Urinary bladder (tissue), 4 donors: ENCODE results near the gene GPRIN3. TPM values are rescaled to one million over a fixed set of nuclear protein-coding genes. Genes with fewer than 3 reads are reported as not detected.
A peak's percentile ranks its signal among the peaks of the same experiment; 100 is the strongest.

Experiments used
- DNase-seq: peaks from one replicate; pipeline ENCODE4 v3.0.0-alpha.2; 2015; ENCODE audit errors: extremely low spot score
- H3K27ac ChIP-seq: one replicate; pipeline ENCODE4 v1.5.1; 2013; ENCODE audit warnings: low read depth, mild to moderate bottlenecking, moderate library complexity
- H3K36me3 ChIP-seq: one replicate; pipeline ENCODE4 v1.6.1; 2013; ENCODE audit warnings: mild to moderate bottlenecking, moderate library complexity; ENCODE audit not compliant: insufficient read depth
- H3K4me1 ChIP-seq: one replicate; pipeline ENCODE4 v1.6.1; 2013; ENCODE audit warnings: mild to moderate bottlenecking, moderate library complexity; ENCODE audit not compliant: insufficient read depth
- H3K4me3 ChIP-seq: one replicate; pipeline ENCODE4 v1.5.1; 2013; ENCODE audit warnings: low read depth, low read length
- WGBS: extraction: QIAGEN DNeasy Blood & Tissue Kit; methylation state at CpG from one replicate; pipeline ENCODE4 v1.1.7; 2013; 5-methylcytosine and 5-hydroxymethylcytosine counted together
- polyA plus RNA-seq: library from polyadenylated mRNA; stranded (reverse); fragments of 200-250 nt; gene quantifications from one replicate; pipeline ENCODE4 v1.2.3, GENCODE V29; 2013
- total RNA-seq: library from RNA; depleted of rRNA; stranded (reverse); fragments of >200 nt; gene quantifications from one replicate; pipeline ENCODE4 v1.2.3, GENCODE V29; 2014
- donor health status: healthy with polysubstance abuse.
- donor health status: healthy.

Gene GPRIN3
- total and polyA plus RNA-seq, 2 donors, result 0.66 to 7.2 TPM

DNA sequence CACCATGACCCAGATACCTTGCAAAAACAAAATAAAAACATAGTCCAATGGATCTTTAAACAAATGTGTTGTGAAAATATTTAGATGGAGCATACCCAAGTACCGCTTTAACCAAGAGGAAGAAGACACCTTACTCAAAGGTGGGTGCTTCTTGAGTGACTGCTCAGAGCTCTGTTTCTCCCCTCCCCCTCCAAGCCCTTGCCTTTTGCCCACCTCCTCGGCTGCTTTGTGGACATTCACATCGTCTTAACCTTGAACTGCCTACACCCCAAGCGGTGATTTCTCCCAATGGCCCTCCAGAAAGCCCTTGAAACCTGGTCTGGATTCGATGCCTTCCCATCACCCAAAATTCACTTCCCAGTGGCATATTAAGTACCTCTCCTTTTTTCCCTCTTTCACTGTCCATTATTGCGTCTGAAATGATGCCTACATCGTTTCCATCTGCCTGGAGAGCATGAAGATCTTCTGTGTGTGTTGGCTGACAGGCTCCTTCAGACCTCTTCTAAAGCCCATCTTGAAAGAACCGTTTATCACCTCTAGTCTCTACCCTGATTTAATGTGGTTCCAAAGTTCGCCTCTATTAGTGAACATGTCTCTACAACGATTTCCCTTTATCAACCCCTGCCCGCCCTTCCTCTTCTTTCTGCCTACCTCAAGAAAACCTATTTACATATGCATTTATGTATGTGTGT lies 968 bp downstream of the GPRIN3 start:
- DNase-seq, result no peak
- H3K36me3 ChIP-seq, result no peaks in the 10 kb centered on the region
- H3K4me1 ChIP-seq, result no peaks in the 10 kb centered on the region
- H3K27ac ChIP-seq, result no peak overlapping the region
- H3K4me3 ChIP-seq, result peak overlapping the region; percentile 0
- WGBS, result 69% methylated on average over 11 of the region's 11 CpGs

DNA sequence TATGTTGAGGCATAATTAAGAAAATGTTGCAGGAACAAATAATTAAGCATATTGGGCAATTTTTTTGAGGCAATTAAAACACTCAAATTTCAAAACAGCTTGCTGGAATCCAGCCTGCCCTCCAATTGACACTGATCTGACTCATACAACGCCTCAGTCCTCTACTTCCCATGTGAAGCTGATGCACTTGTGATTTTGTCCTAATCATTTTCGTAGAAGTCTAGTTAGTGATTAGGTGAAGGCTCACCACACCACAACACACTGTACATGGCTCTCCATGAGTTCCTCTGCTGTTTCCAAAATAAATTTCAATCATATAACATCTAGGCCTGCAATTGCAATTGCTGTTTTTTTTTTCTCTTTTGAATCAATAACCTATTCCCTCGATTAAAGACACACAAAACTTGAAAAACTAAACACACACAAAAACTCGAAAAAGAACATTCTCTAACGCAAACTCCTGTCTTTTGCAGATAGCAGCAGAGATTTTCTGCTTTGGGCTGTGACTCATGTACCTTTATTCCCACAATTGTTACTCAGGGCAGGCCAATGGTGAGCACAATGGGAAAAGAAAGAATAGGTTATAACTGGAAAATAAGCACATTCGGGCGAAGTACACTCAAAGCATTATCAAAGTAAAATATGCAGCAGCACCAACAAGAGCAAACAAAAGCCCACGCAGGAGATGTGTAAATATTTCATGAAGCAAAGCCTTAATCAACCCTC lies 1.7 kb downstream of the GPRIN3 start:
- WGBS, result 80% methylated on average over 8 of the region's 8 CpGs
- DNase-seq, result no peak
- Histone ChIP-seq H3K36me3 (no peaks in the 10 kb centered on the region), H3K27ac (no peak overlapping the region), H3K4me3 (no peak overlapping the region), H3K4me1 (no peaks in the 10 kb centered on the region)

- DNase-seq, result no peak
- H3K4me3 ChIP-seq, result no peak overlapping the region
- no peaks in the 10 kb centered on the region for H3K36me3 ChIP-seq
- 85% methylated on average over 3 of the region's 3 CpGs for WGBS
- no peaks in the 10 kb centered on the region for H3K4me1 ChIP-seq
- H3K27ac ChIP-seq, result no peak overlapping the region
These were observed 2.6 kb downstream of the GPRIN3 start for GRCh38 chr4:89305028-89305427.

DNA sequence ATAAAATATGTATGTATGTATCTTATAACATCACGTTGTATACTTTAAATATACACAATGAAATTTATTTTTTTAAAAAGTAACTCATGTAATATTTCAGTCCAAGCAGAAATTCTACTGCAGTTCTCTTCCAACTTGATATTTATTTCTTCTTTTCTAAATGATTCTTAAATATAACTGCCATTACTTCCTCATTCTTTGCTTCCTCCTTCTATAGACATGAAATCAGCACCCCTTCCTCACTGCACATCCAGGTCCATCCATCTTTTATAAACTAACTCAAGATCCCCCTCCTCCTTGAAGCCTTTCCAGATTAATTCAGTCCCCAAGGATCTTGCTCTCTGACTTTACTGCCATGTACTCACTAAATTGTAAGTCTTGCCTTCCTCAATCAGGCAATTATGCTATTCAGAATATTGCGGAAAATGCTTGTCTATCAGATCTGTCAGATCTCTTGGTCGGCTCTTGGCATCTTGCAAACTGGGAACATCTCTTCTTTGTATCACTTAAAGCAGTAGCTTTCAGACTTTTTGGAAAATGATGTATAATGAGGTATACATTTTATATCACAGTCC lies 3.7 kb downstream of the GPRIN3 start:
- H3K27ac ChIP-seq, result no peak overlapping the region
- no peaks in the 10 kb centered on the region for H3K4me1 ChIP-seq
- H3K36me3 ChIP-seq, result no peaks in the 10 kb centered on the region
- 82% methylated on average over 3 of the region's 3 CpGs for WGBS
- no peak for DNase-seq
- H3K4me3 ChIP-seq, result no peak overlapping the region

- H3K4me3 ChIP-seq, result no peak overlapping the region
These were observed 4.4 kb downstream of the GPRIN3 start for GRCh38 chr4:89303177-89303576.

DNA sequence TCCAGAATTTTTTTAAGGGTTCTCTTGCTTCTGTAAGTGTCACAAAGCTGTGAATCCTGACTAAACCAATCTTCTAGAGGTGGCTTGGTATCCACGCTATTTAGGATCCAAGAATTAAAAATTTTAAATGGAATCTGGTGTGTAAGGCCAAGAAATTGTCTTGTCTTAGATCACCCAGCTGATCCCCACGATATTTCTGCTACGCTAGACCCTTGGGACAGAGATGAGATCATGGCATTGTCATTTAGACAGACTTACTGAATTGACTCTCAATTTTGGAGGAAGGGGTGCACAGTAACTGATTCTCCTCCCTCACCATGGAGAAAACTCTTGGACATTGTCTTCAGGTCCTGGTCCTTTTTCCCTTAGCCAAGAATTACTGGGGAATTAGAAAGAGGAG lies 5.7 kb downstream of the GPRIN3 start:
- Histone ChIP-seq H3K27ac (no peak overlapping the region), H3K4me3 (no peak overlapping the region), H3K36me3 (no peaks in the 10 kb centered on the region), H3K4me1 (no peaks in the 10 kb centered on the region)
- 68% methylated on average over 3 of the region's 3 CpGs for WGBS
- DNase-seq, result no peak

More at GRCh38 chr4:89303177-89303576, 4.4 kb downstream of the GPRIN3 start:
- DNase-seq, result no peak
- Histone ChIP-seq H3K36me3 (no peaks in the 10 kb centered on the region), H3K4me1 (no peaks in the 10 kb centered on the region), H3K27ac (no peak overlapping the region)
- 77% methylated on average over 7 of the region's 7 CpGs for WGBS

GRCh38 chr4:89301003-89301402 lies 6.6 kb downstream of the GPRIN3 start:
- 91% methylated on average over 1 of the region's 1 CpG for WGBS
- no peak overlapping the region for H3K4me3 ChIP-seq
- no peak for DNase-seq
- no peaks in the 10 kb centered on the region for H3K36me3 ChIP-seq
- no peaks in the 10 kb centered on the region for H3K4me1 ChIP-seq
- H3K27ac ChIP-seq, result no peak overlapping the region

GRCh38 chr4:89300499-89300898 lies 7.1 kb downstream of the GPRIN3 start:
- H3K36me3 ChIP-seq, result no peaks in the 10 kb centered on the region
- H3K4me1 ChIP-seq, result no peaks in the 10 kb centered on the region
- no peak overlapping the region for H3K27ac ChIP-seq
- H3K4me3 ChIP-seq, result no peak overlapping the region
- no peak for DNase-seq
- 86% methylated on average over 1 of the region's 1 CpG for WGBS

GRCh38 chr4:89300060-89300459 lies 7.5 kb downstream of the GPRIN3 start:
- H3K4me1 ChIP-seq, result no peaks in the 10 kb centered on the region
- no peak overlapping the region for H3K27ac ChIP-seq
- DNase-seq, result no peak
- H3K4me3 ChIP-seq, result no peak overlapping the region
- 74% methylated on average over 2 of the region's 2 CpGs for WGBS
- no peaks in the 10 kb centered on the region for H3K36me3 ChIP-seq

GRCh38 chr4:89299153-89299791 lies 8.3 kb downstream of the GPRIN3 start:
- no peak overlapping the region for H3K4me3 ChIP-seq
- DNase-seq, result no peak

DNA sequence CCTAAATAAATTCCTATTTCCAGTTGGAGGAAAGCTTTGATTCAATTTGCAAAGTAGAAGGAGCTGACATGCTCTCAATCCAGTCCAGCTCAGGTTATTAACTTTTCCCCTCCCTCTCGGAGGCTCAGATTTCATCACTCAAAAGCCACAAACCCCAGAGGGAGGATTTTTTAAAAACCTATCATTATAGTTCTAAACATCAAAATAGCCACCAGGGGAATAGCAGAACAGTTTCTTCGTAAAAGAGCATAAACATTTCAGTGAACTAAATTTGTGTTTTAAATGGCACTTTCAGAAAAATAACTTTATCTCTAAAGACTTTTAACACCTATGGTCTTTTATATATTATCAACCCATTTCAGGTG lies 8.8 kb downstream of the GPRIN3 start:
- Histone ChIP-seq H3K4me1 (no peaks in the 10 kb centered on the region), H3K36me3 (no peaks in the 10 kb centered on the region), H3K4me3 (no peak overlapping the region), H3K27ac (no peak overlapping the region)
- DNase-seq, result no peak
- 31% methylated on average over 2 of the region's 2 CpGs for WGBS

More at GRCh38 chr4:89299153-89299791, 8.3 kb downstream of the GPRIN3 start:
- whole genome bisulfite sequencing, result 59% methylated on average over 10 of the region's 10 CpGs
- Histone ChIP-seq H3K36me3 (no peaks in the 10 kb centered on the region), H3K4me1 (no peaks in the 10 kb centered on the region), H3K27ac (no peak overlapping the region)

DNA sequence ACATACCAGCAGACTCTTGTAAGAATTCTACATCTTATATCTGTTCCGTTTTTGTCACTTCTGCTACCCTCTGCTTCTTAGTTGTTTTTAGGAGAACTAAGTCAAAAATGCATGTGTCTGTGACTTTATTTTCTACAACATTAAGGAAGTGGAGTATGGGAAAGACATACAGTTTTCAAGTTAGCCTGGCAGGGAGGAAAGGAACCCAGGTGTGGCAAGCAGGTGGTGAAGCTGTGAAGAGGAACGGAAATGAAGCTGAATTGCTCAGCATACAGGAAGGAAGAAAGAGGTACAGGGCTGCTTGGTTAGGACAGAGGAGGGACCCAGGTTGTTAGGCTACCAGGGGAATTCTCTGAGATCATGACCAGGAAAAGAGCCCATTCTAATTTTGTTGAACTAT lies 9.4 kb downstream of the GPRIN3 start:
- no peaks in the 10 kb centered on the region for H3K36me3 ChIP-seq
- no peak overlapping the region for H3K27ac ChIP-seq
- 71% methylated on average over 2 of the region's 2 CpGs for WGBS
- H3K4me3 ChIP-seq, result no peak overlapping the region
- no peaks in the 10 kb centered on the region for H3K4me1 ChIP-seq
- DNase-seq, result no peak

DNA sequence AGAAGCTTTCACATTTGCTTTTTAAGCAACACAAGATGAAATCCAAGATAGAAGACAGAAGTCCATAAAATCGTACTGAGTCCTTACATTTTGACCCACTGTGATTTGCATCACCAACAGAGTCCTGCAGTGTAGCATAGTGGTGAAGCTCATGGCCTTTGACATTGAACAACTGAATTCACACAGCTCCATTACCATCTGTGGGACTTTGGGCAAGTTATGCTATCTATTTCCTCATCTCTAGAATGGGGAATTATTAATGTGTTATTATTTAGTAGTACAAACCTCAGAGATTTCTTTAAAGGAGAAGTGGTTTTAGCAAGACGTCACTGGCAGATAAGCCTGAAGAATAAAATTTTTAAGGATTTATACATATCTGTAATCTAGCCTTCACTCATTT lies 10.7 kb downstream of the GPRIN3 start:
- Histone ChIP-seq H3K27ac (no peak overlapping the region), H3K36me3 (no peaks in the 10 kb centered on the region), H3K4me1 (no peaks in the 10 kb centered on the region), H3K4me3 (no peak overlapping the region)
- 63% methylated on average over 2 of the region's 2 CpGs for WGBS
- no peak for DNase-seq

DNA sequence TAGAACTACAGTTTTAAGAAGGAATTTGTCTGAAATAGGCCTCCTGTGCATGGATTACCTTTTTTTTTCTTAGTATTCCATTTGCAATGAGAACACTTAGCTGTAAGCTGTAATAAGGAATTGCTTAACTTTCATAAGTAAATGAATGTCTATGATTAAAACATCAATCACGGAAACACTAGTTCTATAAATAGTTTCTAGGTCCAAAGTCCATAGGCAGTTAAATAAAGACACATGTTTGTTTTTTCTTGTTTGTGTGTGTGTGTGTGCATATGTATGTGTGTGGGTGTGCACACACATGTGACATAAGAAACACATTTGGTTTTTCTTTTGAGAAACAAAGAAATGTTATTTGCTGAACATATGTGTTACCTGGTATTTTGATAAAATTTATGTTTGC lies 11.2 kb downstream of the GPRIN3 start:
- Histone ChIP-seq H3K27ac (no peak overlapping the region), H3K4me3 (no peak overlapping the region), H3K4me1 (no peaks in the 10 kb centered on the region), H3K36me3 (no peaks in the 10 kb centered on the region)
- 66% methylated on average over 1 of the region's 1 CpG for WGBS
- DNase-seq, result no peak
